H1 (cell line): ENCODE measurements around the gene PCP4. TPM values are rescaled to one million over a fixed set of nuclear protein-coding genes. Genes with fewer than 3 reads are reported as not detected.

Experiments
- CBX5 ChIP-seq: fragments of 300-800, 300-1000 bp; sonication (generic); IDR thresholded peaks from 2 replicates; pipeline ENCODE4 v1.7.1; 2016; ENCODE audit warnings: antibody characterized with exemption, low read length, low read depth
- polyA plus RNA-seq, 7 experiments: library from polyadenylated mRNA; depleted of rRNA in 3 of 7; stranded (reverse) in 5 of 7; unstranded in 2 of 7; fragments of >200 nt in 5 of 7; fragments of 200-250 nt in 2 of 7; gene quantifications; 1 replicate in 5 of 7; 2 replicates in 1 of 7; 4 replicates in 1 of 7; pipeline versions ENCODE4 v1.2.1 to v1.2.3, GENCODE V29; 2011 to 2013; ENCODE audit warnings: missing spikeins in 2 of 7, mixed read lengths in 2 of 7
- total RNA-seq: library from RNA; stranded (reverse); fragmentation: NEBNext Ultra II Directional; extraction: Animal tissue kit (Norgen Biotek cat#: 25700); gene quantifications from 2 replicates; pipeline ENCODE4 v1.2.1, GENCODE V29; 2021

PCP4 gene
- total and polyA plus RNA-seq, 2 of the 8 experiments (the other 6 are each of a cell fraction or from before 2014, with no cell fraction given), result 1.8 to 2.4 TPM

DNA sequence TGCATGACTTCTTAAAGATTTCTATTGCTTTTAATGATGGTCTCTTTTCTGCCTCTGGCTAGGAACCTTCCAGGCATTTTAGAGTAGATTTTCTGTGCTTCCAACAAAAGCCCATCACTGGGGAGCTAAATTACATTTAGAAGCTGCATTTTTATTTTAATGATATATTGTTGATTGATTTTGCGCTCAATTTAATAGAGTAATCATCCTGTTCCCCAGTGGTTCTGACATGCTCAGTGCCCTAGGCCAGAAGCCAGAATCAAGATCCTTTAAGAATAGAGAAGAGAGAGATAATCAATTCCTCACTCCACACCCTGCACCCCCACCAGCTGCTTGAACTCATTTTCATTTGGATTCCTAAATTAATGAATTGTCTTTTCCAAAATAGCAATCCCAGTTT lies 97.8 kb downstream of the PCP4 start (continued):
- TF ChIP-seq CBX5, result no peak
